Activated CD8-positive, alpha-beta memory T cell treated with anti-CD3 and anti-CD28 coated beads for 1 hour (primary cell): Measurements from ENCODE around the gene NCR3LG1.

Source experiments
- DNase-seq, 2 donors: peaks; one replicate each; pipeline ENCODE4 v3.0.0-alpha.2; 2020; ENCODE audit warnings: low read depth in 1 of 2; ENCODE audit errors: extremely low read depth in 1 of 2

NCR3LG1 gene

GRCh38 chr11:17369684-17370243, 18.2 kb downstream of the NCR3LG1 start:
- no peak for DNase-seq

DNA sequence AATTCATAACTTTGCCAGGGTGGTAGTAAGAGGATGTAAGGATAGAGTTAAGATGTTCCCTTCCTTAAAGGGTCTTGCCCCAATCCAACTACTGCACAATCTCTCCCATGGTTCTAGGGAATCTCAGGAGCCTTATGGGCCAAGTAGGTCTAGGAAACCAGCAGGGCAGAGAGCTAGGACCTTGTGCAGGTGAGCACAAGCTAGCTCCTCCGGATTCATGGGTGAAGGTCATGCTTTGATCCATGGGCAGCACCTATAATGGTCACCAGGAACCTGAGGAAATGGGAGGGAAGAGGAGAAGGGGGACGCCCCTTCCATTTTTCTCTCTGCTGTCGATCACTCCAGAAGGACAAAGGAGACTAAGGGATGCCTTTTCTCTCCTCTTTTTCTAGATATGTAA, 20.0 kb downstream of the NCR3LG1 start:
- no peak for DNase-seq

DNA sequence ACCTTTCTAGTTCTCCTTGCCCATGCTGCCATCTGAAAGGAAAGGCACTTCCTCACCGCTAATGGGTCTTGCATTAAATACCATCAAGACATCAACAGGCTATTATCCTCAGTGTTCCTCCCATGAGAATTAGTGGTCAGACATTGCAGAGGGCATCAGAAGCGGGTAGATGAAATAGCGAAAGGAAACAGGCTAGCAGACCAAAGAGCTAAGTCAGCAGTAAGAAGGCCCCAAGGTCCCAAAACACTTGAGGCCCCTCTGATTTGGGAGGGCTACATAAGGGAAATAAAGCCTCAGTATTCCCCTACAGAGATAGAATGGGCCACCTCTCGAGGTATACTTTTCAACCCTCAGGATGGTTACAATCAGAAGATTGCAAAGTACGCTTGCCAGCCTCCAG, 23.9 kb downstream of the NCR3LG1 start:
- DNase-seq, result no peak

GRCh38 chr11:17376493-17376892, 24.9 kb downstream of the NCR3LG1 start:
- DNase-seq, result no peak

DNA sequence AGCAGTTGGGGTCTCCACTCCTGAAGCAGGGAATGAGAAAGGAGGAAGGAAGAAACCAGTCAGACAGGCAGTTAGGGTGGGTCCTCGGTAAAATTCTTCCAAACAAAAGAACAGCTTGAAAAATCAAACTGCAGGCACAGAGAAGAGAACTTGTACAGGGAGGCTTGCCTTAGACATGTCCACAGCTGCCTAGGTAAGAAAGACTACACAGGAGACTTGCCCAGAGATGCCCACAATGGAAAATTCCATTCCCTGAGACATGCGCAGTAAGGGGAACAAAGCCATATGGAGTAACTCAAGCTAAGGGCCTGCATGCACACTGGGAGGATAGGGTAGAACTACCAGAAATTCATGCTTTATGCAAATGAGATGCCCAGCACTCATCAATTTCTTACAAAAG, 27.1 kb downstream of the NCR3LG1 start:
- no peak for DNase-seq

GRCh38 chr11:17379383-17380180, 28.0 kb downstream of the NCR3LG1 start:
- no peak for DNase-seq

DNA sequence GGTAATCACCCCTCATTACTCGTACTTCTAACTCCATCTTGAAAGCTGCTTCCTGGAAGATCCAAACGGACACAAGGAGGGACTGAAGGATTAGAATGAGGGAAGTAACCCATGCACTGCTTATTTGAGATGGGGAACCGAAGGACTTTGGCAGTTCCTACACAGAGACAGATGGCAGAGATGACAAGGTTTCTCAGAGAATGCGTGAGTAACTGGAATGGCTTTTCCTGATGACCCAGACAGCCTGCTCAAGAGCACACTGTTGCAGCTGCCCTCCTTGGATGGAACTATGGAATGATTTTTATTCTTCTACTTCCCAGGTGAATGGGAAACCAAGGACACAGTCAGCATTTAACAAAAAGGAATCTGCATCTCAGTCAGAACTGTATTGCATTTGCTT, 29.6 kb downstream of the NCR3LG1 start:
- no peak for DNase-seq

DNA sequence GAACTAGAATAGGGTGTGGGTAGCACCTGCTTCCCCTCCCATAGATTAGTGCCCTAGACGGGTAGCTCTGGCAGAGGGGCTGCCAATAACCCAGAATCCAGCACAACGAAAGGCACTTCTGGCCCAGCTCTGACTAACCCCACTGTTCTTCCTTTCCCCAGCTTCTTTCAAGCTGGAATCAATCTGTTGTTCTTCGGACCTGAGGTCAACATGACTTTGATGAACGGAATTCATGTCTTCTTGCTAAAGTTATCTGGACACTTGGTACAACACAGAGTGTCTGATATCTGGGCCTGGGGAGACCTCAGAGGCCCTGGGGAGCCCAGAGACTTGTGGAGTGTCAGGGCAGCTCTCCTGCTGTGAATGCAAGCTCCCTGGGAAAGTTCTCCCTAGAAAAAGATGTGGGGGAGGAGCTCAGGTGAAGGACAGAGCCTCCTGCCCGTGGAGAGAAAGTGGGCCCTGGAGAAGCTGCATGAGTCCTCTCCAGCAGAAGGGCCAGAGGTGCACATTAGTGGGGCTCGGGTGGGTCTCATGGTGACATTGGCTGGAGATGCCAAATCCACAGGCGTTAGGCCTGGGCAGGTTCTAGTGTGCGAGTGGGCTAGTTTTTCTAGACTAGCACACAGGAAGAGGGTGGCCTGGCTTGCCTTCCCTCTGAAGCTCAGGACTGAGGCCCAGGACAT, 30.6 kb downstream of the NCR3LG1 start:
- no peak for DNase-seq

- DNase-seq, result no peak
These were observed 31.9 kb downstream of the NCR3LG1 start for GRCh38 chr11:17383461-17383860.

- peak; percentile 37 to 67 for DNase-seq
These were observed 32.5 kb downstream of the NCR3LG1 start for GRCh38 chr11:17384002-17384511.

- DNase-seq, result no peak
These were observed 33.9 kb downstream of the NCR3LG1 start for GRCh38 chr11:17385492-17385891.

- DNase-seq, result no peak
These were observed 34.3 kb downstream of the NCR3LG1 start for GRCh38 chr11:17385926-17386325.

- DNase-seq, result no peak
These were observed 34.9 kb downstream of the NCR3LG1 start for GRCh38 chr11:17386331-17387084.

GRCh38 chr11:17387254-17387653, 35.7 kb downstream of the NCR3LG1 start:
- DNase-seq, result no peak

DNA sequence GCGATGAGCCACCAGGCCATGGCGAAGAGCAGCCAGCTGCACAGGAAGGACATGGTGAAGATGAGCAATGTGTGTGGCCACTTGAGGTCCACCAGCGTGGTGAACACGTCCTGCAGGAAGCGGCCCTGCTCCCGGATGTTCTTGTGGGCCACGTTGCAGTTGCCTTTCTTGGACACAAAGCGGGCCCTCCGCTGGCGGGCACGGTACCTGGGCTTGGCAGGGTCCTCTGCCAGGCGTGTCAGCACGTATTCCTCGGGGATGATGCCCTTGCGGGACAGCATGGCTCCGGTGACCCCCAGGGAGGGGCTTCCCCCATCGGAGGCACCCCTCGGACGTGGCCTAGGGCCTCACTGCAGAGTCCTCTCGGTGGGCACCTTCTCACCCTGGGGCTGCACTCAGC, 36.2 kb downstream of the NCR3LG1 start:
- no peak for DNase-seq

- no peak for DNase-seq
These were observed 37.1 kb downstream of the NCR3LG1 start, which contains the start of gene KCNJ11 for GRCh38 chr11:17388609-17389210. KCNJ11 (minus strand) TSS chr11:17388659; CDS start chr11:17388091, 568 bp downstream.

DNA sequence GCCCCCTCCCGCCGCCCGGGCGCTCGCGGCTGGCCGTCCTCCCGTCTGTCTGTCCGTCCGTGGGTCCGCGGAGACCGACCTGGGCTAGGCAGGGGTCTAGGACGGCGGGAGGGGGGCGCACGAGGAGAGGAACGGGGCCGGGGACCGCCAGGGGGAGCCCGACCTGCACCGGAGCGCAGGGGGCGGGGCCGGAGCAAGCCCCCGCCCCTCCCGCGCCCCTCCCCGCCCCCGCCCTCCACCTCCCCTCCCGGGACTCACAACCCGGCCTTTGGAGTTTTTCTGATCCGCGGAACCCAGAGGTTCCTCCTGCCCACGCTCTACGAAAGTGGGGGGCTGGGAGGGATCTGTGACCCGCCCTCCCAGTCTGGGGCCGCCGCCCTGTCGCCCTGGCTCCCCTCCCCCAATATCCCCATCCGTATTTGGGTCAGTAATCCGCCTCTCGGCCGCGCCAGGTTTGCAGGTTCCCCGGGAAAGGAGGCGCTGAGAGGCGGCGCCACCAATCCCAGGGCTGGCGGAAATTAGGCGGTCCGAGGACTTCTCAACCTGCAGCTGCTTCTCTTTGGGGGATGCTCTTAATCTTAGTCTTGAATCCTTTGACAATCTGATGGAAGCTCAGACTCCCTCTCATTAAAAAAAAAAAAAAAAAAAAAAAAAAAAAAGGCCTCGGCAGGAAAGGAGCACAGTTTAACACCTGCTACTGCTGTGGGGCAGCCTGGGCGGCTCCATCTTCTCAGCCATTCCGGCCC, 37.8 kb downstream of the NCR3LG1 start:
- peak; percentile 44 to 79 for DNase-seq

- no peak for DNase-seq
These were observed 38.5 kb downstream of the NCR3LG1 start for GRCh38 chr11:17389957-17390649.
